VCaP (cell line): Measurements from ENCODE around the gene ULK2.

ENCODE experiments used
- H3K27ac ChIP-seq: fragments of 450-650 bp; 2 replicates; pipeline ENCODE4 v1.5.1; 2017
- CTCF ChIP-seq: fragments of 450-650 bp; conservative IDR thresholded peaks from 2 replicates; pipeline ENCODE4 v1.5.1; 2017; ENCODE audit warnings: mild to moderate bottlenecking, moderate library complexity

The ULK2 gene

GRCh38 chr17:19744492-19744891, 123.2 kb downstream of the ULK2 start:
- TF ChIP-seq CTCF = no peak
- H3K27ac ChIP-seq = no peak overlapping the region

- TF ChIP-seq CTCF = no peak
- H3K27ac ChIP-seq = no peak overlapping the region
Measured at GRCh38 chr17:19743101-19744100, 124.3 kb downstream of the ULK2 start.

- H3K27ac ChIP-seq = no peak overlapping the region
- TF ChIP-seq CTCF = no peak
Measured at GRCh38 chr17:19742495-19742894, 125.2 kb downstream of the ULK2 start.

GRCh38 chr17:19741832-19742457, 125.8 kb downstream of the ULK2 start:
- no peak for TF ChIP-seq CTCF
- H3K27ac ChIP-seq = no peak overlapping the region

GRCh38 chr17:19740933-19741332, 126.8 kb downstream of the ULK2 start:
- H3K27ac ChIP-seq = no peak overlapping the region
- TF ChIP-seq CTCF = no peak

GRCh38 chr17:19739241-19740201, 128.2 kb downstream of the ULK2 start:
- H3K27ac ChIP-seq = no peak overlapping the region
- TF ChIP-seq CTCF = no peak
